DND-41 (cell line): Measurements from ENCODE around the gene DCP1A.

Source experiments
- CTCF ChIP-seq: IDR thresholded peaks from 2 replicates; pipeline ENCODE4 v1.5.1; 2012; ENCODE audit warnings: borderline replicate concordance, low read length, moderate library complexity, mild to moderate bottlenecking; ENCODE audit not compliant: poor library complexity, severe bottlenecking; ENCODE audit errors: extremely low read depth
- EZH2 ChIP-seq: IDR thresholded peaks from 3 replicates; pipeline ENCODE4 v1.6.1; 2012; ENCODE audit warnings: borderline replicate concordance, low read depth, mild to moderate bottlenecking, moderate library complexity, low read length, inconsistent platforms; ENCODE audit not compliant: severe bottlenecking

- no peak for TF ChIP-seq CTCF
- no peak for TF ChIP-seq EZH2
Observed at GRCh38 chr3:53361852-53362251, 14.5 kb upstream of the DCP1A start.
